ENCODE measurements around the gene DGKQ. TPM values are rescaled to one million over a fixed set of nuclear protein-coding genes. Genes with fewer than 3 reads are reported as not detected.

Gene DGKQ
- total and polyA plus RNA-seq, 2 donors (not counting 3 experiments of a cell fraction or from before 2014, with no cell fraction given) = 15.8 to 20.2 TPM

DNA sequence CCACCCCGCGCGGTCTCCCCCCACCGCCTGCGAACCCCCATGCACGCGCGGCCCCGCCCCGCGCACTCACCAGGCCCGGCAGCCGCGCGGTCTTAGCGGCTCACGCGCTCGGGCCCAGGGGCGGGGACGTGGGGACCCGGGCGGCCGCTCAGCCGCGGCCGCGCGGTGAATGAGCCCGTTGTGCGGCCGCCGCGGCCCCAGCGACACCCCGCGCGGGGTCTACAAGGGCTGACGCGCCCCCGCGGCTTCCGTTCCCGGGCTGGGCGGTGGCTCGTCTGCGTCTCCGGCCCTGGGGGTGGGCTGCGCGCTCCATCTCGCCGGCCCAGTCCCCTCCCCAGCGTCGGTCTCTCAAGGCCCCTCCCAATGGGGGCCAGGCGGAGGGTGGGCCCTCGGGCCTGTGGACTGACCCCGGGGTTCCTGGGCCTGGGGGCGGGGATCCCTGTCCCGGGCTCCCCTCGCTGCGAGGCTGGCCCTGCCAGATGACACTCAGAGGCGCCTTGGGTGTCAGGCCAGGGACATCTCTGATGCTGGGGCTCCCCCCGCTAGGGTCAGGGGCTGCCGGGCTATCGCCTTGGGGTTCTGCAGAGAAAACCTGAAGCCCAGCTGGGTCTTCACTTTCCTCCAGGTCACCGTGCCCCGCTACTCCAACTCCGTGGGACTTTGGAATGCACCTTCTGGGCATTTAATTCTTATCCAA, 24.2 kb upstream of the DGKQ start:
- no peak for DNase-seq (ENCODE audit: low read depth, low spot score)
- H3K27me3 ChIP-seq (ENCODE audit: control insufficient read depth in 2 of 2, insufficient read depth in 2 of 2, low read length in 2 of 2) = peaks cover 28 to 33% of the 10 kb centered on the region in 2 experiments
- H4K20me1 ChIP-seq (replicated peaks; ENCODE audit: control insufficient read depth, extremely low read depth, insufficient read depth, low read length) = no peaks in the 10 kb centered on the region
- no peak overlapping the region for H3K9ac ChIP-seq (replicated peaks; ENCODE audit: extremely low read depth, insufficient read depth, low read length)
- H3K4me1 ChIP-seq (ENCODE audit: control insufficient read depth, extremely low read depth, insufficient read depth, low read length) = peaks cover 3% of the 10 kb centered on the region
- no peak overlapping the region for H3K4me3 ChIP-seq (replicated peaks in 1 of 3; ENCODE audit: insufficient read depth in 1 of 3, low read depth in 1 of 3, low read length in 3 of 3)
- no peaks in the 10 kb centered on the region for H3K9me1 ChIP-seq (replicated peaks; ENCODE audit: control insufficient read depth, extremely low read depth, insufficient read depth, low read length)
- intact Hi-C loops (cut with micrococcal nuclease) = no loop called here
- H3K36me3 ChIP-seq (ENCODE audit: control insufficient read depth in 2 of 2, extremely low read depth in 1 of 2, insufficient read depth in 2 of 2, low read length in 2 of 2) = no peaks in the 10 kb centered on the region
- H3K79me2 ChIP-seq (ENCODE audit: control insufficient read depth, insufficient read depth, low read length) = no peaks in the 10 kb centered on the region
- BruUV-seq (replicated peaks) = no TSS peak
- H3K9me3 ChIP-seq (replicated peaks; ENCODE audit: control insufficient read depth, insufficient read depth, low read length) = no peaks in the 10 kb centered on the region
- dilution Hi-C loops (cut with MboI; ENCODE audit: extremely low pct_ligation_motif_present, low sequenced_read_pairs) = no loop called here
- TF ChIP-seq, protein P1, sequence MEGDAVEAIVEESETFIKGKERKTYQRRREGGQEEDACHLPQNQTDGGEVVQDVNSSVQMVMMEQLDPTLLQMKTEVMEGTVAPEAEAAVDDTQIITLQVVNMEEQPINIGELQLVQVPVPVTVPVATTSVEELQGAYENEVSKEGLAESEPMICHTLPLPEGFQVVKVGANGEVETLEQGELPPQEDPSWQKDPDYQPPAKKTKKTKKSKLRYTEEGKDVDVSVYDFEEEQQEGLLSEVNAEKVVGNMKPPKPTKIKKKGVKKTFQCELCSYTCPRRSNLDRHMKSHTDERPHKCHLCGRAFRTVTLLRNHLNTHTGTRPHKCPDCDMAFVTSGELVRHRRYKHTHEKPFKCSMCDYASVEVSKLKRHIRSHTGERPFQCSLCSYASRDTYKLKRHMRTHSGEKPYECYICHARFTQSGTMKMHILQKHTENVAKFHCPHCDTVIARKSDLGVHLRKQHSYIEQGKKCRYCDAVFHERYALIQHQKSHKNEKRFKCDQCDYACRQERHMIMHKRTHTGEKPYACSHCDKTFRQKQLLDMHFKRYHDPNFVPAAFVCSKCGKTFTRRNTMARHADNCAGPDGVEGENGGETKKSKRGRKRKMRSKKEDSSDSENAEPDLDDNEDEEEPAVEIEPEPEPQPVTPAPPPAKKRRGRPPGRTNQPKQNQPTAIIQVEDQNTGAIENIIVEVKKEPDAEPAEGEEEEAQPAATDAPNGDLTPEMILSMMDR (IDR thresholded peaks at IDR 0.05; ENCODE audit: extremely low read depth in 1 of 2, insufficient read depth in 1 of 2, low read depth in 1 of 2, low read length in 2 of 2) = no peak
- TF ChIP-seq EZH2 (IDR thresholded peaks at IDR 0.05; ENCODE audit: borderline replicate concordance, low read depth, low read length, severe bottlenecking) = peak; percentile 96
- no peak overlapping the region for H3K4me2 ChIP-seq (ENCODE audit: insufficient read depth, low read length)
- ChIA-PET CTCF (no interaction called here), POLR2A (no interaction called here)
- no peak overlapping the region for H3K27ac ChIP-seq (ENCODE audit: insufficient read depth, low read depth, low read length)
- no peak overlapping the region for H2AFZ ChIP-seq (ENCODE audit: low read depth, low read length)
- FAIRE-seq = no peak

DNA sequence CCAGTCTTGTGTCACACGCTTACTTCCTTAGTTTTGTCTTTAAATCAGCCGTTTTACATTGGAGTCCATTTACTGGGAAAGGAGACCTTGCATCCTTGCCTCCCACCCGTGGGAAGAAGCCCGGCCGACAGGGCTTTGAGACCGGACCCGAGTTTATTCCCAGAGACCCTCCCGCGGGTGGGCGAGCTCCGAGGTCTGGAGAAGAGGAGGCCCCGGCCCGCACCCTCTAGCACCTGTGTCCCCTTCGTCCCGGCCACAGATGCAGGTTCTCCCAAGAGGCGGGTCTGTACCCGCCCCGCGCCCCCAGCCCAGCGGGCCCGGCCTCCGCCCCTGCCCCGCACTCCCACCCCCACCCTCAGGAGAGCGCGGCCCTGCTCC, 23.6 kb upstream of the DGKQ start:
- Histone ChIP-seq H3K9me1 (replicated peaks; ENCODE audit: control insufficient read depth, extremely low read depth, insufficient read depth, low read length) (no peaks in the 10 kb centered on the region), H3K79me2 (ENCODE audit: control insufficient read depth, insufficient read depth, low read length) (no peaks in the 10 kb centered on the region), H3K4me3 (replicated peaks in 1 of 3; ENCODE audit: insufficient read depth in 1 of 3, low read depth in 1 of 3, low read length in 3 of 3) (no peak overlapping the region), H3K4me1 (ENCODE audit: control insufficient read depth, extremely low read depth, insufficient read depth, low read length) (peaks cover 3% of the 10 kb centered on the region), H3K27me3 (ENCODE audit: control insufficient read depth in 2 of 2, insufficient read depth in 2 of 2, low read length in 2 of 2) (peaks cover 26 to 28% of the 10 kb centered on the region in 2 experiments), H3K4me2 (ENCODE audit: insufficient read depth, low read length) (no peak overlapping the region), H3K9me3 (replicated peaks; ENCODE audit: control insufficient read depth, insufficient read depth, low read length) (no peaks in the 10 kb centered on the region), H3K27ac (ENCODE audit: insufficient read depth, low read depth, low read length) (no peak overlapping the region), H3K9ac (replicated peaks; ENCODE audit: extremely low read depth, insufficient read depth, low read length) (no peak overlapping the region), H3K36me3 (ENCODE audit: control insufficient read depth in 2 of 2, extremely low read depth in 1 of 2, insufficient read depth in 2 of 2, low read length in 2 of 2) (no peaks in the 10 kb centered on the region), H2AFZ (ENCODE audit: low read depth, low read length) (no peak overlapping the region), H4K20me1 (replicated peaks; ENCODE audit: control insufficient read depth, extremely low read depth, insufficient read depth, low read length) (no peaks in the 10 kb centered on the region)
- FAIRE-seq (no peak), DNase-seq (ENCODE audit: low read depth, low spot score) (no peak)
- TF ChIP-seq EZH2 (IDR thresholded peaks at IDR 0.05; ENCODE audit: borderline replicate concordance, low read depth, low read length, severe bottlenecking) (peak; percentile 51), JUN (IDR thresholded peaks at IDR 0.05; ENCODE audit: borderline replicate concordance, insufficient read depth, insufficient read length, low read depth) (no peak), FOS (IDR thresholded peaks at IDR 0.05; ENCODE audit: borderline replicate concordance, insufficient read depth, low read length) (no peak), MYC (IDR thresholded peaks at IDR 0.05; ENCODE audit: low read depth, low read length) (no peak)
- dilution Hi-C loops (cut with MboI; ENCODE audit: extremely low pct_ligation_motif_present, low sequenced_read_pairs) = no loop called here
- BruUV-seq (replicated peaks) = no TSS peak
- intact Hi-C loops (cut with micrococcal nuclease) = no loop called here
- CTCF ChIA-PET = no interaction called here
- POLR2A ChIA-PET = no interaction called here

Data from endothelial cell of umbilical vein (primary cell).